Brain pericyte (primary cell): ENCODE results near the gene METAP2.
"Not testable (repeated sequence)": the region's sequence is repeated elsewhere in the genome, so short reads cannot be mapped to it uniquely, and the experiment has no call there.

ENCODE experiments used
- DNase-seq: peaks from one replicate; pipeline ENCODE4 v3.0.0-alpha.2; 2012; ENCODE audit warnings: low read depth, low spot score

The METAP2 gene

GRCh38 chr12:95462551-95462950, 11.4 kb upstream of the METAP2 start:
- no peak for DNase-seq

- no peak for DNase-seq
These were observed 10.9 kb upstream of the METAP2 start for GRCh38 chr12:95463050-95463449.

- not testable (repeated sequence) for DNase-seq
These were observed 10.2 kb upstream of the METAP2 start for GRCh38 chr12:95463776-95464175.

GRCh38 chr12:95465275-95465674, 8.7 kb upstream of the METAP2 start:
- DNase-seq: no peak

- no peak for DNase-seq
These were observed 3.7 kb upstream of the METAP2 start for GRCh38 chr12:95470300-95470699.

- DNase-seq: no peak
These were observed 595 bp upstream of the METAP2 start for GRCh38 chr12:95473231-95473883.

- DNase-seq: no peak
These were observed 657 bp downstream of the METAP2 start for GRCh38 chr12:95474660-95474958.

GRCh38 chr12:95480230-95480629, 6.3 kb downstream of the METAP2 start:
- DNase-seq: no peak

GRCh38 chr12:95481072-95481471, 7.1 kb downstream of the METAP2 start:
- DNase-seq: no peak

- no peak for DNase-seq
These were observed 7.9 kb downstream of the METAP2 start for GRCh38 chr12:95481888-95482287.

GRCh38 chr12:95482564-95482963, 8.6 kb downstream of the METAP2 start:
- not testable (repeated sequence) for DNase-seq

- no peak for DNase-seq
These were observed 10.6 kb downstream of the METAP2 start for GRCh38 chr12:95484524-95484923.

GRCh38 chr12:95487024-95487423, 13.1 kb downstream of the METAP2 start:
- no peak for DNase-seq

GRCh38 chr12:95492462-95492861, 18.5 kb downstream of the METAP2 start:
- no peak for DNase-seq

GRCh38 chr12:95494888-95495287, 20.9 kb downstream of the METAP2 start:
- no peak for DNase-seq

GRCh38 chr12:95495433-95495832, 21.5 kb downstream of the METAP2 start:
- DNase-seq: no peak

- DNase-seq: no peak
These were observed 23.1 kb downstream of the METAP2 start for GRCh38 chr12:95497031-95497430.

- no peak for DNase-seq
These were observed 25.0 kb downstream of the METAP2 start for GRCh38 chr12:95498968-95499367.

GRCh38 chr12:95499772-95500171, 25.8 kb downstream of the METAP2 start:
- no peak for DNase-seq

GRCh38 chr12:95504140-95504539, 30.2 kb downstream of the METAP2 start:
- DNase-seq: no peak

- no peak for DNase-seq
These were observed 31.1 kb downstream of the METAP2 start for GRCh38 chr12:95505039-95505438.

- no peak for DNase-seq
These were observed 33.0 kb downstream of the METAP2 start for GRCh38 chr12:95506707-95507523.

GRCh38 chr12:95509300-95509699, 35.3 kb downstream of the METAP2 start:
- DNase-seq: no peak
